MM.1S (cell line): Measurements from ENCODE around the gene KDM7A.

Source experiments
- CTCF ChIP-seq: fragments of 300-600 bp; sonication (generic); IDR thresholded peaks from 2 replicates; pipeline ENCODE4 v1.5.1; 2016; ENCODE audit warnings: antibody characterized with exemption, low read length, mixed read lengths
- EZH2 ChIP-seq: fragments of 300-600 bp; sonication (generic); optimal IDR thresholded peaks from 2 replicates; pipeline ENCODE3; 2017; ENCODE audit warnings: low read depth, mild to moderate bottlenecking, antibody characterized with exemption, low read length, mixed read lengths
- EZH2phosphoT487 ChIP-seq: fragments of 300-600 bp; sonication (generic); IDR thresholded peaks from 2 replicates; pipeline ENCODE4 v1.6.1; 2018; ENCODE audit warnings: antibody characterized with exemption, low read length

GRCh38 chr7:140062118-140062527 lies 114.7 kb downstream of the KDM7A start:
- TF ChIP-seq EZH2, result no peak
- no peak for TF ChIP-seq CTCF
- no peak for TF ChIP-seq EZH2phosphoT487
